GM21529 (cell line): ENCODE data around the gene WWOX.
A peak's percentile ranks its signal among the peaks of the same experiment; 100 is the strongest.

Experiments used
- ATAC-seq: cut with Tn5 transposase; IDR thresholded peaks from one replicate; pipeline ENCODE4 v1.9.1; 2021; ENCODE audit not compliant: unreplicated experiment

Gene WWOX

DNA sequence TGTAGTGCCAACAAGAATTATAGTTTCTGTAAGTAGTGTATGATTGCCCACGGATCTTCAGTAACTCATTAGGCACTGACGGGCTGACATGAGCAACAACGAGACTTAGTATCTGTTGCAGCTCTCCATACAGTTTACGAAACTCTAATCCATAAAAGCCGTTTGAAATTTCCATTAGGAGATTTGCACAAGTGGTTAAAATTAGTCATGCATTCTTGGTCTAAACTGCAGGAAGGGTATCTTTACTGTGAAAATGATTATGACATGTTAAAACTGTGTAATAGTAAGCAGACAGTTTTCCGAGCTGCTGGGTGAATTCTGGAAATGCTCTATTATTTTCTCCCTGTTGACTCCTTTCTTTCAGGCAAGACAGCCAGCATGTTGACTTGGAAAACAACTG, 605.0 kb downstream of the WWOX start:
- no peak for ATAC-seq

DNA sequence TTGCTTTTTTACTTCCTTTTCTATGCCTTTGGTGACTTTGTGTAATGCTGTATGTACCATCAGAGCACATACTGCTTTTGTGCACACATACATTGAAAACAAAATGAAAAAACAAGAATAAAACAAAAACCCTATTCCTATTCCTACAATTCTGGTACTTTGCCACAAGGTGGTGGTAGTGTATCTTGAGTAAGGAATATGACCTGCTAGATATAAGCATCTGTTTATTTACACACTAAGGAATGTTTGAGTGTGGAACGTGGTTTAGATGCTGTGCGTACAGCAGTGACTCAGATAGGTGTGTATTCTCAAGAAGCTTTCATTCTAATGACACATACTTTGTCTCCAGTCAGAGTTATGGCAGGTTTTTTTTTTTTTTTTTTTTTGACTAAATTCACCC, 606.2 kb downstream of the WWOX start:
- ATAC-seq = no peak

DNA sequence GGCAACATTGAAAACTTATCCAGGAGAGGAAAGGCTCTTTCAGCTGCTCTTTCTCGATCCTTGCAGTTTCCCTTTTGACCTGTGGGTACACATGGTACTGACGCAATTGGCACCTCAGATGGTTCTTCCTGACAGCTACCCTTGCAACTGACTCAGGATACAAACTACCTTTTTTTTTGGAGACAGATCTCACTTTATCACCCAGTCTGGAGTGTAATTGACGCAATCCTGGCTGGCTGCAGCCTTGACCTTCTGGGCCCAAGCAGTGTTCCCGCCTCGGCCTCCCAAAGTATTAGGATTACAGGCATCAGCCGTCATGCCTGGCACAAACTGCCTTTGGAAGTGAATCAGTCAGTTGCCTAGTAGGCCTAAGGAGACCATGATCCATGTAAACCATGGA, 607.2 kb downstream of the WWOX start:
- ATAC-seq = no peak

DNA sequence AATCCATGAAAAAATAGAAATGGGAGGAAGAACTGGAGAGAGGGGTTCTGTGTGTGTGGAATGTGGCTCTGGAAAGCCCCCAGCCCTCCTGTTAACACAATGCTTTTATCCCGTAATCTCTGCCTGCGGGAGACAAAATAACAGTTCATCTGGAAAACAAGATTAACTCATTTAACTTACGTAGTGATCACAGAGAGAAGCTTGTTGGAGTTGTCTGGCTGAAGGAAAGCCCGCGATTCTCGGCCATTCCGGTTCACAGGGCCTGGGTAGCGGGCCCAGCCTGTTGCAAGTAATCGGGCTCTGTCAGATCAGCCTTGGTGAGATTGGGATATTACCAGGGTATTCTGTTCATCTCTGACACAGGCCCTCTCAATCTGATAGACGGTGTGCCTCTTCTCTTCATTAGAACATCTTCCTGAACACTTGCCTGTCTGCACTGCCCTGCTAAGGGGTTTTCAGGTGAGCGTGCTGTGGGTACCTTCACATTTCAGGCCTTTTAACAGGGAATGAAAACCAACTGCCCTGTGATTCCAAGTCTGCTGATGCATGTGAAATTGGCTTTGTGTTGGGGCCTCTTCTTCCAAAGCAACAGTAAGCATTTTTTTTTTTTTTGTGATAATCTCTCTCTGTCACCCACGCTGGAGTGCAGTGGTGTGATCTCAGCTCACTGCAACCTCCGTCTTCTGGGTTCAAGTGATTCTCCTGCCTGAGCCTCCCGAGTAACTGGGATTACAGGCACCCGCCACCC, 609.9 kb downstream of the WWOX start:
- ATAC-seq = no peak

DNA sequence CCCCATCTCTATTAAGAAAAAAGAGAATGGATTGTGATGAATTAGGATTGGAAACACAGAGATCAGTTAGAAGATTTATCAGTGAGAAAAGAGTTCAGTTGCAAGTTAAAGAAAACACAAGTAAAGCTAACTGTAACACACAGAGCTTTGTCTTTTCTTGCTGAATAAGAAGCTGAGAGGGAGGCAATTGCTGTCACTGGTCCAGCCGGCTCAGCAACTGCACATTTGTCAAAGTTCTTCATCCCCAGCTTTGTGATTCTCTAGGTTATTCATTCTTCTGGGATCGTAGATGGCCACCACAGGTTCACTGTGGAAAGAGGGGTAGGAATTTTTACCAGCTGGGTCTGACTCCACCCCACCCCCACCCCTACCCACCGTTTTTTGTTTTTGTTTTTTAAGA, 615.7 kb downstream of the WWOX start:
- no peak for ATAC-seq

DNA sequence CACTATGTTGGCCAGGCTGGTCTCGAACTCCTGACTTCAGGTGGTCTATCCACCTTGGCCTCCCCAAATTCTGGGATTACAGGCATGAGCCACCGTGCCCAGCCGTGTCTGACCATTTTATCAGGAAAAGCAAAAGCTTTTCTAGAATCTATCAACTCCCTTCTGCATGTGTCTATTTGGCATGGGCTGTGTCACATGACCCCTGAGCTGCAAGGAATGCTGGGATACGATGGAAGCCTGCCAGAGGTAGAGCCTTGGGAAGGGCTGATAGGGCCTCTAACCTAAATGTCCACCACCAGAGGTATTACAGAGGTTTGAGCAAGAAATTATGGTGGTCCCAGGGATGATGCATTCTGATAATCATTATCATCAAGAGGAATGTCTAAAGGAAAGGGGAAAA, 616.2 kb downstream of the WWOX start:
- ATAC-seq = no peak

DNA sequence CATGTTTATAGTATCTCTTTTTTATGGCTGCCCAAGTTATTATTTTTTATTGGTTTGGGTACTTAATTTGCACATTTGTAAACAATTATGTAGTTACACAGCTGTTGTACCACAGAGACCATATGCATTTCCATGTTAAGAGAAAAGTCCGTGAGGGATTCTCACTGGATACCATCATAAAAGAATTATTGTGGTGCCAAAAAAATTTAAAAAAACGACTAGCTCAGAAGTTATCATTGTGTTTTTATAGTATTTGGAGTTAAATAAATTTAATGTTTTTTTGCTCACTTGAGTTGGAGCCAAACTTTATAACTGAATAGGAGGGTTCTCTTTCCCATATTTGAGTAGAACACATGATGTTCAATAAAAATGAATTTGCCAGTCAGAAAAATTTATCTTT, 618.7 kb downstream of the WWOX start:
- no peak for ATAC-seq

DNA sequence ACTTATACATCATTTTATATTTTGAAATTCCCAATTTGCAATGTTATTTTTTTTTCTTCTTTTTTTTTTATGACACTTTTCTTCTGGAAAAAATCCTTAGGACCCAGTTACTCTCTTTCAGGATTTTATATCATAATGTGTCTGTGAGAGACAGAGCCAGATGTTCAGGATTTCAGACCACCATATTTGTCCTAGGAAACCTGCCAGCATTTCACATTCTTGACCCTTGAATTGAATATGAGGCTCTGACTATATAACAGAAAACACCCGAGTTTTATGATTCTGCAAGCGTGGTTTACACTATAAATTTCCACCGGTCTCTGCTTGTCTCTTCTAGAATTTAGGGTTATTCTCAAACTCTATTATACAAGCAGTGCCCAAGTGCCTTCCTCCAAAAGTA, 621.0 kb downstream of the WWOX start:
- no peak for ATAC-seq

DNA sequence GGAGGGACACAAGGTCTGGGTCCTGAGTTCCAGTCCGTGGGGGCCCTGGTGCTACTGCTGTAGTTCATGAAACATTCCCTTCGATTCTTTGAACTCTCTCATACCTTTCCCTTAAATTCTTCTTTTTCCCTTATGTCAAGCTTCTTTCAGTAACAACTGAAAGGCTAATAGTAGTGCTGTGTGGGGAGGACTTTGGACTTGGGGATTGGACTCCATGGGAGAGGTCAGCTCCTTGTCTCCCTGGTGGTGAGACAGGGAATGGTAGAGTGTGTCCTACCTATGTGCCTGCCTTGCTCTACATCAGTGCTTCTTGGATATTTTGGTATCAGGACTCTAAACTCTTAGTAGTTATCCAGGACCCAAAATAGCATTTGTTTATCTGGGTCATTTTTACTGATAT, 628.1 kb downstream of the WWOX start:
- ATAC-seq = no peak

DNA sequence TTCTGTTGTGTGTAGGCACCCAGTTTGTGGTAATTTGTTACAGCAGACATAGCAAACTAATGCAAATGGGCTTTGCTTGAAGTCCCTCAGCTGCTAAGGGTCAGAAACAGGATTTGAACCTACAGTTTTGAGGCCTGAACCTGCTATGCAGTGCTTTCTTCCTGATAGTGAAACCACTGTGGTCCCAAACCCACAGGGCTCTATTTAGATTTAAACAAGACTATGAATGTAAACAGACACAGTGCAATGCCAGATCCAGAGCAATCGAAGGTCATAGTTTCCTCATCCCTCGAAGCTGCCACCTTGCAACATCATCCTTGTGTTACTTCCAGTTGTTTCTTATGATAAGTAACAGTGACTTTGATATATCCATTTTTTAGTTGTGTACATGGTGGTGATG, 630.2 kb downstream of the WWOX start:
- ATAC-seq = peak; percentile 56

DNA sequence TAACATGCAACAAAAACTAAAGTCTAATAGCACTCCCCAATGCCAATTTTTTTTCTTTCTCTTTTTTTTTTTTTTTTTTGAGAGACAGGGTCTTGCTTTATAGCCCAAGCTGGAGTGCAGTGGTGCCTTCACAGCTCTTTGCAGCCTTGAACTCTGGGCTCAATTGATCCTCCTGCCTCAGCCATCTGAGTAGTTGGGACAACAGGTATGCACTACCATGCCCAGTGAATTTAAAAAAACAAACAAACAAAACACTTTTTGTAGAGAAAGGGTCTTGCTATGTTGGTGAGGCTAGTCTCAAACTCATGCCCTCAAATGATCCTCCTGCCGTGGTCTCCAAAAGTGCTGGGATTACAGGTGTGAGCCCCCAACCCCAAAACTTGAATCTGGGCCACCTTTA, 632.3 kb downstream of the WWOX start:
- no peak for ATAC-seq

DNA sequence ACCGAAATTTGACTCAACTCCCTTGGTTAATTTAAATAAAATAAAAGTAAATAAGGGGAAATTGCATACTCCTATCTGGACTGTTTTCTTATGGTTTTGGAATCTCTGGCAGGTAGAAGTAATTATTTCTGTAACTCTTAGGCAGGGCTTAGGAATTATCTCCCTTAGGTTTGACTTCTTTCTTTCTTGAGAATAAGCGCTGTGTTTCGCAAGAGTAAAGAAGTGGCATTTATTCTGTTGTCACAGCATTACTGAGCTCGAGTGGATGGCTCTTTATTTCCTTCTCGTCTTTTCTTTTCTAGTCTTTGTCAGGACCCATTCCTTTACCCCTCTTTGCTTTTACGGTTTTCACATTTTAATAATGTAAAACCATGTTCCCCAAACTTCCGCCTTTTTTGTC, 633.2 kb downstream of the WWOX start:
- ATAC-seq = no peak

DNA sequence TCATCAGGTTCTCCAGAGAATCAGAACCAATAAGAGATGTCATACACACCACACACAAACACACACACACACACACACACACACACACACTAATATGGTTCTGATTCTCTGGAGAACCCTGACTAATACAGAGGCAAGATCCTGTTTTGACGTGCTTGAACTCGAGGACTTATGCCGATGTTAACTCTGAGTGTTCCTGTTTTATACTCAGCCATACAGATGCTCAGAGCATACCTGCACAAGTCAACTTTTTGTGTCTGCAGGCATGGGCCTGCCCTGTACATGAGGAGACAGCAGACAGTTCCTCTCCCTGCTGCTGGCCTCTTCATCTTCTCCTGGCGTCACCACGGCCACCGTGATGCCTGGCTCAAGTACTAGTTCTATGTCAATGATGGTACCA, 635.9 kb downstream of the WWOX start:
- ATAC-seq = no peak

DNA sequence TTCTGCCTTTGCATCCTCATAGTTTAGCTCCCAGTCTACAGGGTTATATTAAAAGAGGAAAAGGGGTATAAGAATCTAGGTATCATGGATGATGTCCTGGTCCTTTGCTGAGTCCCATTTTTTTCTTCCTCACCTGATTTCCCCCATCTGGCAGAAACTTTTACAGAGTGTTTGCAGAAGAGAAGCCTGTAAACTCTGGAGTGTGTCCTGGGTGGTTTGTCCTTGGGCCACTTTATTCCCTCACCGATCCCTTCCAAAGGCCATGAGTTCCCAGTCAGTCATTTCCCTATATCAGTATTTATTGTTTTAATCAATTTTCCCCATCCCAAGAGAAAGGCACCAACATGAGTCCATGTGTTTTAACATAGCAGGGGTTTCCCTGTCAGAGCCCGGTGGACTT, 638.2 kb downstream of the WWOX start:
- no peak for ATAC-seq

DNA sequence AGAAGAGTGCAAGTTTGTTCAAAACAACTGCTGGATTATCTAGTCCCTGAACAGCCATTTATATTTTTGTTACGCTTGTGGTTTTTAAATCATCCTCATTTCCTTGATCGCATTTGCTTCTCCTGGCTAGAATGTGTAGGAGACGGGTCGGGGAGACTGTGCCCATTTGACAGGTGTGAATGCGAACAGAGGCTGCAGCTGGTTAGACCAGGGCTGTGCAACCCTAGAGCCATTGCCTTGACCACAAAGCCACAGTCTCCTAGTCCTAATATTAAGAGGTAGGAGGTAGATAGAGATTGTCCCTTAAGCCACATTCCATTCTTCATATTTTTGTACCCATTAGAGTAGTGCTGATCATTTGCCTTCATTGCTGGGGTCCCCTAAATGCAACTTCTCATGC, 639.1 kb downstream of the WWOX start:
- ATAC-seq = no peak

DNA sequence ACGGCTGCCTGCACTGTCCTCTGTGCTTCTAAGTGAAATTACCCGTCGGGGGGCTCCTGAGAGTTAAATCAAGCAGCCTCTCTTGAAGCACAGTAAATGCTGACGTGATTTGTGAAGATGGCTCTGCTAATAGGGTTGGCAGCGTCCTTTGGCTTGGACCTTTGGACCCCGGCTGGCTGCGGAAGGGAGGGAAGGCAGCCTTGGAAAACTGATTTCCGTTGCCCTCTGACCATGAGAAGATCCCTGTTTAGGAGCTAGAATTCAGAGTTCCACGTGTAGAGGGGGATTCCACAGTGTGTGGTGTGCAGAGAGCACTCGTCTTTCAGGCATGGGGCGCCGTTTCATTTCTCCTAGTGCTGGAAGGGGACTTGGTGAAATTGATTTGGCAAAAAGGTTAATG, 640.8 kb downstream of the WWOX start:
- ATAC-seq = no peak

DNA sequence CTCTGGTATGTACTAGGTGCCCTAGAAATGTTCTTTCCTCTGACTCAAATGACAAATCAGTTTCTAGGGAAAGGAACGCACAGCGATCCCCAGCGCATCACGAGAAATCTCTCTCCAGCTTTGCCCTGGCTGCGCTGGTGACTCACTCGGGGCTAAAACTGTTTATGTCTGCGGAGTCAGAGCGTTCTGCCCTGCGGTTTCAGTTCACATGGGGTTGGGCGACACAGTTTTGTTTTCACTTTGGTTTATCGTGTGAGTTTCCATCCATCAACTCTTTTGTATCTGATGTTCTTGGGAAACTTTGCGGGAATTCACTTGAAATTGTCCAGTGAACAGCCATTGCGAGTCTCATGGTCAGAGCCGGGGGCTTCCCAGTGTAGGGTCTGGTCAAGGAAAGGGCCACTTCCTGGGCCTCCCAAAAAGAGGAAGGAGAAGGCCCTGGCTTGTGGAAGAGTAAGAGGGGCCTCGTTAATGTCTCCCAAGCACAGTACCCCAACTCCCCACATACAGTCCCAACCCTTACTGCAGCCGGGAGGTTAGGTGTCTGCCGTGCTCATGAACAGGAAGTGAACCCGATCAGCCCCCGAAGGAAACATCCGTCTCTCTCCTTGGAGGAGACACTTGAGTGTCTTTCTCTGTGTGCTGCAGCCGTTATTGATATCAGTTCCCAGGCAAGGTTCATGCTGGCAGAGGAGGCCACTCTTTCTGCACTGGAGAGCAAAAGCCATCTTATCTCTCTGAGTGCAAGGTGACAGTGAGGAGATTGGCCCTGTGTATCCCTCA, 643.2 kb downstream of the WWOX start:
- peak; percentile 97 for ATAC-seq

DNA sequence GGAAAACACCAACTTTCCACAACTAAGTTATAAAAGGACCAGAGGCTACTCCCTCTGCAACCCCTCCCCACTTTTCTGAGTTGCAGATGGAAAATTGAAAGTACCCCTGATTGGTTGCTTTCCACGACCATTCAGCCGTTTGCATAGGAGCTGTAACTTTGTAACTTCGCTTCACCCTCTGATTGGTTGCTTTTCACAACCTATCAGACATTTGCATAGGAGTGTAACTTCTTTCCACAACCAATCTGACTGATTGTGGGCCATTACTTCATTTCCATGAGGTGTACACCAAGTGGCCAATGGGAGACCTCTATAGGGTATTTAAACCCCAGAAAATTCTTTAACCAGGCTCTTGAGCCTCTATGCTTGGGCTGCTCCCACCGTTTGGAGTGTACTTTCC, 644.1 kb downstream of the WWOX start:
- no peak for ATAC-seq

DNA sequence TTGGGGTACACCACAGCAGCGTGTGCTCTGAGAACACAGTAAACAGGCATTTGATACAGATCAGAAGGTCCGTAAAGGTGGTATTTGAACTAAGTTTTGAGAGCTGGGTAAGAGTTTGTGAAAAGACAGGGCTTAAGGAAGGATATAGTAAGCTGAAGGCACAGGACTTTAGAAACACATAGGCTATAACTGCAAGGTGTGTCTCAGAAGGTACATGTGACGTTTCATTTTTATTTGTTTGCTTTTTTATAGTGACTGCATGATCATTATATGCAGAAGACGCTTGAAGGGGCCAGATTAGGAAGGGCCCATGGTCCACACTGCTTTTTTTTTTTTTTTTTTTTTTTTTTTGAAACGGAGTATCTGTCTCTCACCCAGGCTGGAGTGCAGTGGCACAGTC, 644.6 kb downstream of the WWOX start:
- no peak for ATAC-seq

DNA sequence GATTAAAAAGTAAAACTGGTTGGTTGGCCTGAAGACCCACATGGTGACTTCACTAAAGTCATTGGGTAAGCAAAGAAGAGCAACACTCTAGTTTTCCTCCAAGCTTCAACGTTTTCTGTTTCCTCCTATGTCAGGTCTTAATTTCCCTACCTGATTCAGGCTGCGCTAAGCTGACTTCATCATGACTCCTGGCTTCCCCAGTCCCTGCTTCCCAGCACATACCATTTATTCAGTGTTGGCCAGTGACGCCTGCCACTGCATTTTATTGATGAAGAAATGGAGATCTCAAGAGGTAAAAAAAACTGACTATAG, 645.3 kb downstream of the WWOX start:
- ATAC-seq = no peak

DNA sequence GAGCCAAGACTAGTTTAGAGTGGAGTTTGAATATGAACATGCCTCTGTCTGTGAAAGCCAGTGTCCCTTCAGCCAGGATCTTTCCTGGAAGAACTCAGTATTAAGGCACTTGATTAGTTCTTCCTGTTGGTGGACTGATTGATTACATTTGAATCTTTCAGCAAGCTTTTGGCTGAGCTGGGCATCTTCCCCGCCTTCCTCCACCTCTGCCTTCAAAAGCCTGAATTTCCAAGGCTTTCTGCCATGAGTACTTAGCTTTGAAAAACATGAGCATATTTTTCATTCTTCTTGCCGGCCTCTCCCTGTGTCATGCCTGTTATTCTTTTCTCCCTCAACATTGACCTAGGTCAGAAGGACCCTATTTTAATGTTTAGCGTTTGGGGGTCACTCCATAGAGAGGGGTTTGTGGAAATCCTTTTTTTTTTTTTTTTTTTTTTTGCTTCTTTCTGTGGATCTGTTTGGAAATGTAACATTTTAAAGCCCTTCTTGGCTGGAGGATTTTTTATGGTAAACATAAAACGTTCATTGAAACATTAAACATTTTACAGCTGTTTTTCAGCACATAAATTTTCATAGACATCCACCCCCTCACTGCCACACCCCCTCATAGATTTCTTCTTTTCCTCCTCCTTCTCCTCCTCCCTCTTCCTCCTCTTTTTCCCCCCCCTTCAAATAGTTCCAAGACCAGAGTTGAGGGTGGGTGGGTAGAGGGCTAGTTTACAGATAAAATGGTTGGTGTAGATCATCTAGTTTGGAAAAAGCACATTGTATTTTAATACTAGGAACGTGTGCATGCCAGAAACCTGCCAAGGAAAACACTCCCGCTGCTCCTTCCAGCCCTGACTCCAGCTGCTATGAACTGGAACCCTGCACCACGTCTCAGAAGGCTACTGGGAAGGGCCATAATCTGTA, 645.9 kb downstream of the WWOX start:
- no peak for ATAC-seq

DNA sequence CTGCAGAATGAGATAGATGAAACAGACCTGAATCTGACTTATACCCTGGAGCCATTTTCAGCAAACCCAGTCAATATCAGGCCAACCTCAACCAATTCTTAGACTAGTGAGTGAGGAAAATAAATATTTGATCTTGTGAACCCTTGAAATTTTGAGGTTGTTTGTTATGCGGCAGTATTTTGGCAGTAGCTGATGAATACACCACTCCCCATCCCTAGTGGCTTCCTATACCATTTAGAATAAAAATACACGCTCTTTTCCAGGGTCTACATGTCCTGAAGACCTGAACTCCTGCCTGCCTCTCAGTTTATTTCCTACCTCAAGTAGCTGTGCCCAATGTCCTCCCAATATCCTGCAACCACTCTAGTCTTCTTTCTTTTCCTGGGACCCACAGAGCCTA, 647.3 kb downstream of the WWOX start:
- ATAC-seq = no peak
